Astrocyte of the hippocampus (primary cell): ENCODE results near the gene ELL2.

Experiments
- DNase-seq: peaks from one replicate; pipeline ENCODE4 v3.0.0; 2011; ENCODE audit warnings: low read depth, low spot score

Gene ELL2

DNA sequence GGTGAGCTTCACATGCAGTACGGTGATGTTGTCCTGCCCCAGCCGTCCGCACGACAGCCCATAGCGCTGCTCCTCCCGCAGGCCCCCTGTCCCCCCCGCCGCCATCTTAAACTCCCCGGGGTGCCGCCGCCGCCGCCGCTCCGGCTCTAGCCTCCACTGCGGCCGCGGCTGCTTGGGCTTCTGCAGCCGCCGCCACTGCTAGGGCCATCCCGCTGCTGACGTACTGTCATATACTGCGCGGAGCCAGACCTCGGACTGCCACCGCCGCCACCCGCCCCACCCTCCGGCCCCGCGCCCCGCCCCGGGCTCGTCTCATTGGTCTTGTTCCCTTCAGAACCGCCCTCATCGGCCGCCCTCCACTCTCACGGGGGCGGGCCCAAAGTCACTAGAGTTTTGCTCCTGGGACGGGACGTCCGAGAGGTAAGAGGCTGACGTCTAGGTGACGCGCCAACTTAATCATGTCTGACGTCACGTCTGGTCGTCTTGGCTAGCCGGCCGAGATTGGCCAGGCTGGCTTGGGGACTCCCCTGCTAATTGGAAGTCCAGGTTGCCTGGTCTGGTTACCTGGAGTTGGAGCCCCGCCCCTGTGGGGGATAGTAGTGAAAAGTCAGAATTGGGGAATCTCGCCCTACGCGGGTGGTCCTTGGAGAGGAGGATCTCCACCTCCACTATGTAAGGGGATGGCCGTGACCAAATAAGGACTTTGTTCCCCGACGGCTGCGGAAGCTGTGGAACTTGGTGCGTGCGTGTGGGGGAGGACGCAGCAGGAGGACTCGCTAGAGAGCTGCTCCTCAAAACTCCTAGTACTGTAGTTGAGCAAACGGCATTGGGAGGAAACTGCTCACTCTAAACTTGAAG is at the start of gene ELL2:
ELL2 (minus strand) TSS at position 235 of the 858 bp plus-strand sequence; CDS start at position 105, 130 bp downstream.
- DNase-seq = peak; percentile 99

DNA sequence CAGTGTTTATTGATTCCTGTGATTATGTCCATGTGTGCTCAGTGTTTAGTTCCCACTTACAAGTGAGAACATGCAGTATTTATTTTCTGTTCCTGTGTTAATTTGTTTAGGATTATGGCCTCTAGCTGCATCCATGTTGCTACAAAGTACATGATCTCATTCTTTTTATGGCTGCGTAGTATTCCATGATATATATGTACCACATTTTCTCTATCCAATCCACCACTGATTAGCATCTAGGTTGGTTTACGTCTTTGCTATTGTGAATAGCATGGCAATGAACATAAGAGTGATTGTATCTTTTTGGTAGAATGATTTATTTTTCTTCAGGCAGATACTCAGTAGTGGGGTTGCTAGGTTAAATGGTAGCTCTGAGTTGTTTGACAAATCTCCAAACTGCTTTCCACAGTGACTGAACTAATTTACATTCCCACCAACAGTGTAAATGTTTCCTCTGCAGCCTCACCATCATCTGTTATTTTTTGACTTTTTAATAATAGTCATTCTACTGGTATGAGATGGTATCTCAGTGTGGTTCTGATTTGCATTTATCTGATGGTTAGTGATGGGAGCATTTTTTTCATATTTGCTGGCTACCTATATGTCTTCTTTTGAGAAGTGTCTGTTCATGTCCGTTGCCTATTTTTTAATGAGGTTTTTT is 47.5 kb upstream of the ELL2 start:
- DNase-seq = no peak

DNA sequence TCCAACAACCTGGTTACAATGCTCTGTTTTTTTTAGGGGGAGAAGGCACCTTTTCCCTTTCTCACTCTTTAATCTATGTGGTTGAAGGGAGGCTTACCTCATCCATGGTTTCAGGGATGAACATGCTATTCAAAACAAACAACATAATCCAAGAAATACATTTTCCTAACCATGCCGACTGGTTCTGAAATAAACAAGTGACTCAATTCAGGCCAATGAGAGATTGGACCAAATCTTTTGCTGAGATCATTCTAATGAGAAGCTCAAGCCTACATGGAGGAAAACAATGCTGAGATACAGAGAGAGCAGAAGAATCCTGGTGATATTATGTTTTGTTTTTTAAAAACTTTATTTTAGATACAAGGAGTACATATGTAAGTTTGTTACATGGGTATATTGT is 46.8 kb upstream of the ELL2 start:
- no peak for DNase-seq

DNA sequence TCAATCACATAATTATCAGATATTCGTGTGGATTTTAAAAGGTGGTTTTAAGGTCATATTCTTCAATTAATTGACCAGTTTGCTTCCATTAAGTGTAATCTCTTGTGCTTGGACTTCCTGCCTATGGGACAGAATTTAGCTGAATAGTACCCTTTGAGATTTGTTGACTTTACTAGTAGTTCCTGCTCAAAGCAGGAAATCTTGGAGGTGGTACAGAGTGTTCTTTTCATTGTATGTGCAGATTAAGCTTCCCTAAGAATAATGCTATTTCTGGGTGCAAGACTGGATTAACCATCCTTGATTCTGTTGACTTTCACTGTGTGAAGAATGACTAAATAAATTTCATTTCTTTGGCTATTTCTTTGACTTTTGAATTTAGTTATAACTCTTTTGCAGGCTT is 45.4 kb upstream of the ELL2 start:
- DNase-seq = no peak

DNA sequence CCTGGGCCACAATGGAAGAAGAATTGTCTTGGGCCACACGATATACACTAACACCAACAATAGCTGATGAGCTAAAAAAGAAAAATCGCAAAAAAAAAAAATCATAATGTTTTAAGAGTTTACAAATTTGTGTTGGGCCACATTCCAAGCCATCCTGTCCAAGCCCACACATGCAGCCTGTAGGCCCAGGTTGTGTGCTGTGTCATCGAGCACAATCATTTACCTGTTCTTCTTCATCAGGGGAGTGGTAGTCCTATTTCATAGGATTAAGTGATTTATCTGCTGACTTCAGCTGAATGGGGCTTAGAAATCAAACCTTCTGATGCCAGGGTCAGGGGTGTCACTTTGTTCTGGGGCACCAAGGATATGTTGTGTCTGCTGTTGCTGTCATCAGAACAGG is 44.6 kb upstream of the ELL2 start:
- DNase-seq = no peak

DNA sequence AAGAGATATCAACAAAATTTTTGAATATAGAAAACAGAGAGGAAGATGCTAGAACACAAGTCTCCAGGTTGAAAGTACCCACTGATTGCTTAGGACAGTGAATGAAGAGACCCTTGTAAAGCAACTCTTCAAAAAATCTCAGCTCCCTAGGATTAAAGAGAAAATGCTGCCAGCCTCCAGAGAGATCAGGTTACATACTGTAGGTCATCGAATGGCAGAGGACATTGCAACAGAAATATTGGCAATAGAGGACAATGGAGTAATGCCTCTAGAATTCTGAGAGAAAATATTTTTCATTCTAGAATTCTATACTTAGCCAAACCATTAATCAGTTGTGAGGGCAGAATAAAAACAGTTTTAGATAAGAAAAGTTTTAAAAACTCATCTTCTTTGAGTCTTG is 43.1 kb upstream of the ELL2 start:
- no peak for DNase-seq

DNA sequence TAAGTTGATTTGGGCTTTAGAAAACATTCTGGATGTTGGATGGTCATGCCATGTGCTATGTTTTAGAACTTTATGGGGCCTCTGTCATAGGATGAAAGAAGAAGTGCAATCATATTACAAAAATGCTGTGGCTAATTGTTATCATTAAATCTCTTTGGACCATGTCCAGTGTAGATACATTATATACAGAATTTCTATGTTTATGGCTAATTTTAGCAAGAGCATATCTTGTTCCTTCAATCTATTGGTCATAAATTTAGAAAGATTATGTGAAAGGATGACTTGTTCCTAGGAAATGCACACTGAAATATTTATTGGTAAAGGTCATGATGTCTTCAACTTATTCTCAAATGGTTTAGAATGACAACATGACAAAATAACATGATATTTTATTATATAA is 42.4 kb upstream of the ELL2 start:
- DNase-seq = no peak

DNA sequence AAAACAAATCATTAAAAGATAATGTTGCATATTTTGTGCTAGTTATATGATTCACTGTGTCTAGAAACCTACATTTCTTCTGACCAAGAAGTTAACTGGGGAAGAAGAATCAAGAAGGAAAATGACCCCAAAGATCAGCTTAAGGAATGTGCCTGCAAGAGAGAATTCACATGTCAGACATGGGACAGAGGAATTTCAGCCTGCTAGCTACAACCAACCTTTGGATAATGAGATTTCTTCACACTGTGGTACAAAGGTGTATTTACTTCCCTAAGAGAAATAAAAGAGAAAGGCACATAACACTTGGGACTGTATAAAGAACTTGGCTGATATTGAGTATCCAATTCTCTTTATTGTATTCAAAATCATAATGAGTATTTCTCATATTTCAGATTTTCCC is 39.6 kb upstream of the ELL2 start:
- peak; percentile 28 for DNase-seq

DNA sequence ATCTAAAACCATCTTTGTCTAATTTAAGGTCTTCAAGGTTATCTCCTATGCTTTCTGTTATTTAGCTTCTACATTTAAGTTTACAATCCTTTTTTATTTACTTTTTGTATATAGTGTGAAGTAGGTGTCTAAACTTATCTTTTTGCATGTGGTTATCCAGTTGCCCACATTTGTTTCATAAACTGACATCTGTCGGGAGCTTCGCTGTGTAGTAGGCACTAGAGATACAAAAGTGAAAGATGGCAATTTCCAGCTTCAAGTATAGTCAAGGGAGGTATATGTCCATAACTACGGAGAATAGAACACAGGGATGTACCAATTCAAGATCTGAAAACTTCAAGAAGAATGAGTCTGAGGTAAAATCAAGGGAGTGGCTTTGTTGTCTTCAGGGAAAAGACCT is 38.7 kb upstream of the ELL2 start:
- no peak for DNase-seq

DNA sequence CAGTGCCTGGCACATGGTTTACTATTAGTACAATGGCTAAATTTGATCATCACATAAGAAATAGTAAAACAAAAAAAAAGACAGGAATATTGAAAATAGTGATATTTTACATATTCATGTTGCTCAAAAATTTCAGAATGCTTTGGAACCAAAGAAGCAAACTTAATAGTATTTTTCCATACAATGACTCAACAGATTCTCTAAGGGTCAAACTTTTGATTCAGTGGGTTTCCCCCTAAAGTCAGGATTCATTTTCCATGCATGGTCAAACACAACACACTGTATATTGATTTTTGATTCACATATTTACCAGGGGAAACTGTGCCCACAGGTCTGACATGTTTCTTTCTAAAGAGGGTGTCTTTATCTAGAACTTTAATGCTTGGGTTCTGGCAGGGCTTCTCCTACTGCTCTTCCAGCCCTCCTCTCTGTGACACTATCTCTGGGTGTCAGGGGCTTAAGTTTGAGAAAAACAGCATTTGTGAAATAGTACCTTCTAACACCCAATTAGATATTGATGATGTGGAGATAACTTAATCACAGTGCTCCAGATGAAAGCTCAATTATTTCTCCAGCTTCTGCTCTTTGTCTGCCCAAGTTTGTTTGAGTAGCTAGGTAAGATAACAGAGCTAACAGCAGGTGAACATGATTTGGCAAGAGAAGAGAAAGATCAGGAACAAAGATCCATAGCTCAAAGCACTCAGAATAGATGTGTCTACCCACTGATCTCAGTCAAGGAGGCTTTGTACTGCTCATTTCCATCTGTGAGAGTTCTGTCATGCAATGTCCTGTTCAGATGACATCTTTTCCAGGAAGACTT is 35.5 kb upstream of the ELL2 start:
- DNase-seq = no peak

DNA sequence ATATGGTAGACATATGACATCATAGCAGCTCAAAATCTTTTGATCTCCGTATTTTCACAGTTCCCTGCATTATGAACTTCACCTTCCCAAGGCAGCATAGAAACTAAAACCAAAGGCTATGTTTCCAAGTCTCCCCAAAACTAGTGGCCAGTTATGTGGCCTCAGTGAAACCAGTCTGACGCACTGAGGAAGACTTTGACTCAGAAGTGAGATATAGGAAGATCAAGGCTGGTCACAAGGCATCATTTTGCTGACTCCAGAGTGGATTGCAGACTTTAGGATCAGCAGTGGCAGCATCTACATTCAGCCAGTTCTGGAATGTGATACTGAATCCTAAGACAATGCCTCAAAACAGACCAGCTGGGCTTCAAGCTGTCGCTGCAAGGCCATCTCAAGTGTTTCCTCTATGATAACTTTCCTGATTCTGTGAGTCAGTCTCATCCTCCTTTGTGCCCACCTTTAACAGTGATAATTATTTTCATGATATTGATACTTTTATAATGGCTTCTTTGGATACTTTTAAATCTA is 34.4 kb upstream of the ELL2 start:
- DNase-seq = no peak

DNA sequence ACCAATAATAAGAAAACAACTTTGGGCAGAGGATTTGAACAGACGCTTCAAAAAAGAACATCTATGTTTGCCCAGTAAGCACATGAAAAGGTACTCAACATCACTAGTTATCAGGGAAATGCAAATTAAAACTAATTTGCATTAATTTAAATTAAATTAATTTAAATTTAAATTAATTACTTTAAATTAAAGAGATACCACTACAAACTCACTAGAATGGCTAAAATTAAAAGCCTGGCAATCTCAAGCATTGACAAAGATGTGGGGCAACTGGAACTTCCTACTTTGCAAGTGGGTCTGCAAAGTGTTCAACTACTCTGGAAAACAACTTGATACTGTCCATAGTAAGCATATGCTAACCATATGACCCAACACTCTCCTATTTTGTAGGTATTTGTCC is 32.1 kb upstream of the ELL2 start:
- no peak for DNase-seq

DNA sequence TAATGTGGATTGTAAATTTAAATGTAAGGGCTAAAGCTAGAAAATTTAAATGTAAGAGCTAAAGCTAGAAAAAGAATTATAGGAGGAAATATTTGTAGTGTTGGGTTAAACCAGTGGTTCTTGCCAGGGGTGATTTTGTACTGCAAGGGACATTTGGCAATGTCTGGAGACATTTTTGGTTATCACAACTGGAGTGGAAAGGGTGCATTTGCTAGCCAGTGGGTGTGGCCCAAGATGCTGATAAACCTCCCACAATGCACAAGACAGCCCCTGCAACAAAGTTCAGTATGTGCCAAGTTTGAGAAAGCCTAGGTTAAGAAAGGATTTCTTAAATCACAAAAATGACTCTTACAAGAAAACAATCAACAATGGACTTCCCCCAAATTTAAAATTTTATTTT is 31.6 kb upstream of the ELL2 start:
- no peak for DNase-seq

DNA sequence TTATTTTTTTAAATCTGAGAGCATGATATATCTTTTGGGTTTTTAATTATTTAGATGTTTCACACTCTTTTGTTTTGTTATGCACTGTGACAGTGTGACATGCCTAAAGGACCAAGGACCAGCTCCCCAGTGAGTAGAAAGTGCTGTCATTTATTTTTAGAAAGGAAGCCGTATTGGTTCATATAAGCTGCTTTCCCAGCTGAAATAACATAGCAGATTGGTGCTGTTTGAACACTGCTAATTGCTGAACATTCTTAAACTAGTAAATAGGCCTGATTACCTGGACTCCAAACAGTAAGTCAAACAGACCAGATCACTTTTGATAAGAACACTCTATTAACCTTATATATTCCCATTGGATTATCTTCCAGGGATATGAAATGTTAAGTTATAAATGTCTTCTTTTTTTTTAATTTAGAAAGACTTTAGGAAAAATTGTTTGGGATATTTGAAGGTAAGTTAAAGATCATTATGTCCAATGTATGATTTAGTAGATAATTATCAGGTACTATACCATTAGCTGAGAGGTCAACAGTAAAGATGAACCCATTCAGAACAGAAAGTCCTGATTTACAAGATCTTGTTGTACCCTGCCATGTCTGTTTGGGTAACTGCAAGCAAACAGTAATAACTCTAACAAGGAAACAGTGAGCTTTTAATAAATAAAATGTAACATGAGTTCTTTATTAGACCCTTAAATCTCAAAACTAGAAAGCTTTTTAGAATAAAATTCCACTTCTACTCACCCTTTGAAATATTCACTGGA is 27.8 kb upstream of the ELL2 start:
- DNase-seq = no peak

DNA sequence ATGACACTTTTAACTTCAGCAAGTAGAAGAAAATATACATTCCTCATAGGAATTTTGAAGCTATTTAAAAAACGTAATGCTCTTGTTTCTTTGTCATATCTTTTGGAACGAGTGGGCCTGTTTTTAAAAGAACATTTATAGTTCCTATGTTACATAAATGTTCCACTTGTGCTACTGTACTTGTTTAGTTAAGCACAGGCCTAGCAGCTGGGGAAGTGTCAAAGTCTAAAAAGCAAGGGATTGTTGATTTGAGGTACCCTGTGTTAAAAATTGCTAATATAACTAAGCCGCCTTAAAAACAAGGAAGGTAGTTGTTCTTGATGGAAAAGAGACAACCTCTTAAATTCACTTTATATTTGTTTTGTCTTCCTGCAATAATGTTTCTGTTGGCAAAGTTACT is 27.2 kb upstream of the ELL2 start:
- DNase-seq = no peak

DNA sequence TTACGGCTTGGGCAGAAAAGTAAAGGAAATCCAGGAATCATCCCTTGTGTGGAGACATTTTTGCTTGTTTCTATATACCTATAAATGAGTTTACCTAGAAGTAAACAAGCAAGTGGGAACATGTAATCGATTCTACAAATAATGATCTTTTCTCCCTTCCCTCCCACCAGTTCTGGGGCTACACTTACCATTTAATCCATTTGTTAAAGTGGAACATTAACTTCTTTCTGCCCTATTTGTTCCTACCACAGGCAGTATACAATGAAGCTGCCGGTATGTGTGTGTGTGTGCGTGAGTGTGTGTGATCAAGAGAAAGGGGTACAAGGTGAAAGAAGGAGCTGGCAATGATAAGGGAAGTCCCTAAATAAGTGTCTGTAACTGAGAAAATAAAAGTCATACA is 26.4 kb upstream of the ELL2 start:
- DNase-seq = no peak

DNA sequence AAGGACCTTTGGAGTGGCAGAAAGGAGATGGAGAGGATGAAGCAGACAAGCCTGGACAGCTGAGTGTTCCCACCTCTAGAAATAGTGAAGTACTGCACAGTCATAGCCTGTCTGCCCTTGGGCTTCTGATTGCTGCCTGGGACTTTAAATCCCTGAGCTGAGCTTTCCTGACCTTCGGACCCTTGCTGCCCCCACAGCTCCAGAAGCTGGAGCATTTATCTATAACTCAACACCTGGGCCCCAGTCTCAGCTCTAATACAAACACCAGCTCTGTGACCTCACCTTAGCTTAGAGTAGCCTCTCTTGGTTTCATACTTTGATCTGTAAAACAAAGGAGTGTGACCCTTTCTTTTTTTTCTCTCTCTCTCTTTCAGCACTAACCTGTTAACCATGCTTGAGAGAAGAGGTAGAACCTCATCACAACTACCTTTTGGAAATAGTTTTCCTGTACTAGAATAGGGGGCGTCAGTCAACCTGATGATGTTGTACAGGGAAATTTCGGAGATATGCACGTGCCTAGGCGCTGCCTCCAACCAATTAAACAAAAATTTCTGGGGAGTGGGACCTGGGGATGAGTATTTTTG is 25.4 kb upstream of the ELL2 start:
- no peak for DNase-seq

DNA sequence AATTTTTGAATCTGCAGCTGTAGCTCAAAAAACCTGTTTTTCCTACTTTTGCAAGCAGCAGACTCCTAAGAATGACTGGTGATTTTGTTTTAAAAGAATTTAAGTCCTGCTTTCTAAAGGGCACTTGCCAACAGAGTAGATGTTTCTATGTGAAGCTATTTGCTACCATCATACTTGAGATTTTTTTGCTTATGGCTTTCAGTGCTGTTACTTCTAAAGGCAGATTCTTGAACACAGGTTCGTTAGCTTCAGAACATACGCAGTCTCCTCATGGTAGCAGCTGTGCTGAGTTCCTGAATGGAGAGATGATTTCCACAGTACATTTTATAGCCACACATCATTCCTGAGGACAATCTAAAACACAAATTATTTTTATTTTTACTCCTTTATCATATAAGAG is 24.4 kb upstream of the ELL2 start:
- peak; percentile 33 for DNase-seq

DNA sequence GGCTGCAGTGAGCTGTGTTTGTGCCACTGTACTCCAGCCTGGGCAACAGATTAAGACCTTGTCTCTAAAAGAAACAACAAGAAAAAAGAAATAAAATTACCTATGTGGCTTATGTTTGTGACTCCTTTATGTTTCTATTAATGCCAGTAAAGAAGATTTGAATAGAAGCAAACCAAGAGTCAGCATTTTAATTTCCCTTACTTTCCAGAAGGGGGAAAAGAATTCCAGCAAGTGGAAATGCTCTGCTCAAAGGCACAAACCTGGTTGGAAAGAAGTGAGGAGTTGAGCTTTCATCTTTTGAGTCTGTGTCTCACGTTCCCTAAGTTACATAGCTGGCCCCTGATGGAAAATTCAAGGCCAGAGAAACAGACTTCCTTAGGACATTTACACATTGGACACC is 23.6 kb upstream of the ELL2 start:
- DNase-seq = no peak

DNA sequence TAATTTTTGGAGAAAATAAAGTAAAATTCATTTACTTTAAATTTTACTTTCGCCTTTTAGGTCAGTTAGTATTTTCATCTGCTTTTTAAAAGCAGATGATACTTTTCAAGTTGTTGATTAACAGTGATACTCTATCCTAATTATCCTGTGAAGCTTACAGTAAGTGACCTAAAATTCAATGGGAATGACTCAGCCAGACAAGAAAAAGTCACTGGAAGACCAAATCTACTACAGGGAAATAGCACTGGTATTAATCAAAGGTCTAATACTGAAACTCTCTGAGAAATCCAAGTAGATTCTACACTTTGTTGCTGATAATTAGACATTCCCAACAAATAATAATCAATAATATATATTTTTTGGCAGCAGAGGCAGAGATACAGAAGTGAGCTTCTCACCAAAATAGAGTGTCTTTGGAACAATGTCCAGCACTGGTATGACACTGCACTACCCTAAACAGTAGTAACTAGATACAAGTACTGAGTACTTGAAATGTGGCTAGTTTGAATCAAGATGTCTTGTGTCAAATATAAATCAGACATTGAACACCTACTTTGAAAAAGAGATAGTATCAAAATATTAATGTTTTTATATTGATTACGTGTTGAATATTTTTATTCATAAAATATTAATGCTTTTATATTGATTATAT is 22.8 kb upstream of the ELL2 start:
- peak; percentile 49 for DNase-seq

DNA sequence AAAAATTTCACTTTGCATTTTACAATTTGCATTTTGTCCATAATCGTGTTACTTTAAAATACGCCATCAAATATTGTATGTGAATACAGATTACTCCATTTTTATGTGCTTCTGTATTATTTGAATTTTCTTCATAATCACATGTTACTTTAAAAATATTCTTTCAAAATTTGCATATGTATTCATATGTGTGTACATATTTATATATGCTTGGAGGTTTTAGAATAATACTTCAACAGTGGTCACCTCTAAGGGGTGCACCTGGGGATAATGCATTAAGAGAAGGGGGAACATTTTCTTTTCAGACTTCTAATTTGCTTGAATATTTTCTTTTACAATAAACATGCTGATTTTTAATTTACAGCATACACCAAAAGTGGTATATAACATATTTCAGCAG is 21.9 kb upstream of the ELL2 start:
- DNase-seq = no peak
